HEK293 (cell line): ENCODE data around the gene DCTN4.
"Not testable (repeated sequence)": the region's sequence is repeated elsewhere in the genome, so short reads cannot be mapped to it uniquely, and the experiment has no call there.

Experiments
- CTCF ChIA-PET: fragments of 350-600 bp; formaldehyde crosslinking; extraction: SDS; loops from one replicate; lab custom pipeline; 2021; ENCODE audit warnings: antibody characterized with exemption; lab: Yijun Ruan, JAX
- POLR2A ChIA-PET: fragments of 300-600 bp; formaldehyde crosslinking; extraction: SDS; loops from one replicate; lab custom pipeline; 2020; ENCODE audit warnings: antibody characterized with exemption, inconsistent platforms; lab: Yijun Ruan, JAX
- H3K27ac ChIP-seq: fragments of 200-500 bp; sonication (Bioruptor generic); 2 replicates; pipeline ENCODE4 v1.5.1; 2014; ENCODE audit warnings: low read depth, low read length, control low read depth, inconsistent platforms; ENCODE audit errors: extremely low read depth
- H3K36me3 ChIP-seq, 2 experiments: fragments of 200-500 bp in 1 of 2; sonication (Bioruptor generic) in 1 of 2; 1 replicate in 1 of 2; 2 replicates in 1 of 2; pipeline ENCODE4 v1.5.1; 2014 to 2017; ENCODE audit warnings: inconsistent platforms in 2 of 2, low read length in 2 of 2; ENCODE audit not compliant: control insufficient read depth in 2 of 2, insufficient read depth in 1 of 2
- H3K4me1 ChIP-seq: fragments of 200-500 bp; sonication (Bioruptor generic); 2 replicates; pipeline ENCODE4 v1.5.1; 2014; ENCODE audit warnings: mild to moderate bottlenecking, low read length, inconsistent platforms; ENCODE audit not compliant: control insufficient read depth, insufficient read depth
- H3K4me3 ChIP-seq: 2 replicates; pipeline ENCODE4 v1.5.1; 2011; ENCODE audit warnings: low read depth, mild to moderate bottlenecking, control low read depth, low read length, moderate library complexity
- H3K9me3 ChIP-seq: fragments of 200-500 bp; sonication (Bioruptor generic); 2 replicates; pipeline ENCODE4 v1.5.1; 2014; ENCODE audit warnings: low read depth, low read length, inconsistent platforms; ENCODE audit not compliant: control insufficient read depth, insufficient read depth
- GLI2 ChIP-seq: fragments of 450-650 bp; formaldehyde crosslinking; IDR thresholded peaks from 2 replicates; pipeline ENCODE4; 2017; ENCODE audit warnings: missing biosample characterization, missing genetic modification characterization, low read depth, borderline replicate concordance
- PRDM1 ChIP-seq: fragments of 450-650 bp; formaldehyde crosslinking; IDR thresholded peaks from 2 replicates; pipeline ENCODE4; 2016; ENCODE audit warnings: missing biosample characterization, missing genetic modification characterization
- SP7 ChIP-seq: fragments of 450-650 bp; formaldehyde crosslinking; IDR thresholded peaks from 2 replicates; pipeline ENCODE4 v1.5.1; 2016; ENCODE audit warnings: missing biosample characterization, missing genetic modification characterization
- ZBTB26 ChIP-seq: fragments of 450-650 bp; formaldehyde crosslinking; optimal IDR thresholded peaks from 2 replicates; pipeline ENCODE3; 2016; ENCODE audit warnings: missing biosample characterization, mild to moderate bottlenecking, missing genetic modification characterization
- ZBTB6 ChIP-seq: fragments of 450-650 bp; formaldehyde crosslinking; IDR thresholded peaks from 2 replicates; pipeline ENCODE4 v1.5.1; 2017; ENCODE audit warnings: missing biosample characterization, missing genetic modification characterization
- ZNF121 ChIP-seq: fragments of 450-650 bp; formaldehyde crosslinking; IDR thresholded peaks from 2 replicates; pipeline ENCODE4 v1.5.1; 2016; ENCODE audit warnings: missing biosample characterization, missing genetic modification characterization
- ZNF366 ChIP-seq: fragments of 450-650 bp; formaldehyde crosslinking; conservative IDR thresholded peaks from 2 replicates; pipeline ENCODE4 v1.5.1; 2016; ENCODE audit warnings: missing biosample characterization, missing genetic modification characterization
- ZNF510 ChIP-seq: fragments of 450-650 bp; formaldehyde crosslinking; IDR thresholded peaks from 2 replicates; pipeline ENCODE4 v1.5.1; 2018; ENCODE audit warnings: mild to moderate bottlenecking, missing genetic modification characterization, missing biosample characterization; ENCODE audit not compliant: insufficient replicate concordance
- ZNF580 ChIP-seq: fragments of 450-650 bp; formaldehyde crosslinking; IDR thresholded peaks from 2 replicates; pipeline ENCODE4 v1.5.1; 2016; ENCODE audit warnings: missing biosample characterization, missing genetic modification characterization
- ZSCAN30 ChIP-seq: fragments of 450-650 bp; IDR thresholded peaks from 2 replicates; pipeline ENCODE4 v1.5.1; 2018; ENCODE audit warnings: missing biosample characterization, mild to moderate bottlenecking, missing genetic modification characterization, moderate library complexity
- ZSCAN4 ChIP-seq: fragments of 450-650 bp; formaldehyde crosslinking; IDR thresholded peaks from 2 replicates; pipeline ENCODE4 v1.5.1; 2017; ENCODE audit warnings: missing biosample characterization, missing genetic modification characterization

The DCTN4 gene

GRCh38 chr5:150751096-150751891 is 7.5 kb downstream of the DCTN4 start (continued):
- TF ChIP-seq ZSCAN4 (no peak), ZNF121 (tag by site-specific recombination) (no peak), ZNF366 (tag by site-specific recombination) (peak; percentile 25; the same call in 1 of the 2 replicates), SP7 (tag by site-specific recombination) (peak; percentile 70), ZBTB6 (tag by site-specific recombination) (no peak)
- TF ChIP-seq, all 188 proteins: peak for 15

GRCh38 chr5:150750469-150750868 is 8.3 kb downstream of the DCTN4 start:
- TF ChIP-seq ZNF510 (tag by site-specific recombination) (no peak), ZSCAN30 (tag by site-specific recombination) (no peak), PRDM1 (0 out of 2 replicates have a peak, but pooled peaks have one; percentile 23), ZBTB26 (tag by site-specific recombination) (no peak), GLI2 (tag by site-specific recombination) (no peak), ZNF580 (no peak)
- Histone ChIP-seq H3K27ac (no peak overlapping the region), H3K4me1 (peaks cover 16% of the 10 kb centered on the region), H3K9me3 (no peaks in the 10 kb centered on the region), H3K36me3 (peaks cover 38 to 42% of the 10 kb centered on the region in 2 experiments), H3K4me3 (no peak overlapping the region)
- CTCF ChIA-PET: interaction anchor here (0.6 to 1.0 kb wide), 4 partner anchors 13 to 104 kb away, joined by 3 to 4 read pairs (median 3); no protein-coding TSS in a partner anchor
- POLR2A ChIA-PET: no interaction called here

GRCh38 chr5:150743142-150743488 is 15.7 kb downstream of the DCTN4 start:
- CTCF ChIA-PET, H3K9me3 ChIP-seq, H3K27ac ChIP-seq, H3K4me1 ChIP-seq, H3K4me3 ChIP-seq, POLR2A ChIA-PET: not testable (repeated sequence)
- H3K36me3 ChIP-seq: peaks cover 15 to 25% of the 10 kb centered on the region in 2 experiments

- H3K4me1 ChIP-seq, POLR2A ChIA-PET, H3K4me3 ChIP-seq, H3K27ac ChIP-seq, H3K9me3 ChIP-seq: not testable (repeated sequence)
- CTCF ChIA-PET: interaction anchor here (1.5 kb wide), 1 partner anchor 36 kb away, joined by 4 read pairs; the partner anchor contains the start of gene SMIM3
- H3K36me3 ChIP-seq: peaks cover 15 to 25% of the 10 kb centered on the region in 2 experiments
These were observed 16.2 kb downstream of the DCTN4 start for GRCh38 chr5:150742455-150743141.
